GM23338 (cell line): ENCODE results near the gene HDHD5. TPM values are rescaled to one million over a fixed set of nuclear protein-coding genes. Genes with fewer than 3 reads are reported as not detected.

ENCODE experiments used
- ATAC-seq: fragments of 200-7000 bp; cut with Tn5 transposase; 3 replicates; pipeline ENCODE4 v1.9.1; 2020
- DNase-seq: peaks from one replicate; pipeline ENCODE4 v3.0.0-alpha.2; 2015; ENCODE audit warnings: low spot score
- H2AFZ ChIP-seq: fragments of 200-600 bp; sonication (generic); 2 replicates; pipeline ENCODE4 v1.8.0; 2016; ENCODE audit warnings: antibody characterized with exemption, mild to moderate bottlenecking, moderate library complexity
- H3F3A ChIP-seq: fragments of 200-600 bp; sonication (generic); replicated peaks from 2 replicates; pipeline ENCODE4 v1.8.0; 2017; ENCODE audit warnings: antibody characterized with exemption, mixed run types, low read depth
- H3K27ac ChIP-seq: fragments of 200-600 bp; sonication (generic); 2 replicates; pipeline ENCODE4 v1.6.1; 2016; ENCODE audit warnings: low read depth
- H3K27me3 ChIP-seq: fragments of 200-600 bp; sonication (generic); 2 replicates; pipeline ENCODE4 v1.8.0; 2016; ENCODE audit warnings: mild to moderate bottlenecking, mixed run types, moderate library complexity; ENCODE audit not compliant: insufficient read depth
- H3K36me3 ChIP-seq: fragments of 200-600 bp; sonication (generic); 2 replicates; pipeline ENCODE4 v1.8.0; 2016; ENCODE audit warnings: mild to moderate bottlenecking; ENCODE audit not compliant: insufficient read depth
- H3K4me1 ChIP-seq: fragments of 200-600 bp; sonication (generic); 2 replicates; pipeline ENCODE4 v1.8.0; 2016; ENCODE audit warnings: mild to moderate bottlenecking, moderate library complexity; ENCODE audit not compliant: insufficient read depth
- H3K4me2 ChIP-seq: fragments of 200-600 bp; sonication (generic); 2 replicates; pipeline ENCODE4 v1.7.1; 2017; ENCODE audit warnings: mixed run types
- H3K4me3 ChIP-seq: fragments of 200-600 bp; sonication (generic); 2 replicates; pipeline ENCODE4 v1.6.1; 2016; ENCODE audit warnings: mixed run types
- H3K79me2 ChIP-seq: fragments of 200-600 bp; sonication (generic); replicated peaks from 2 replicates; pipeline ENCODE4 v1.8.0; 2017; ENCODE audit warnings: mild to moderate bottlenecking; ENCODE audit not compliant: insufficient read depth
- H3K9me2 ChIP-seq: fragments of 200-600 bp; sonication (generic); 2 replicates; pipeline ENCODE4 v1.8.0; 2017; ENCODE audit not compliant: insufficient read depth
- H4K20me1 ChIP-seq: fragments of 200-600 bp; sonication (generic); replicated peaks from 2 replicates; pipeline ENCODE4 v1.8.0; 2017; ENCODE audit warnings: mild to moderate bottlenecking; ENCODE audit not compliant: insufficient read depth
- H3K27ac Mint-ChIP-seq: 2 replicates; pipeline ENCODE4 v1.8.0; 2020; ENCODE audit warnings: inconsistent platforms, mild to moderate bottlenecking, moderate library complexity, mixed read lengths
- H3K27me3 Mint-ChIP-seq: 3 replicates; pipeline ENCODE4 v1.8.0; 2022; ENCODE audit warnings: low read depth, mild to moderate bottlenecking, moderate library complexity, mixed read lengths, inconsistent platforms; ENCODE audit not compliant: insufficient read depth, poor library complexity
- H3K36me3 Mint-ChIP-seq: 3 replicates; pipeline ENCODE4 v1.8.0; 2021; ENCODE audit warnings: low read depth, mild to moderate bottlenecking, inconsistent platforms, moderate library complexity, mixed read lengths
- H3K4me1 Mint-ChIP-seq: 3 replicates; pipeline ENCODE4 v1.8.0; 2020; ENCODE audit warnings: mild to moderate bottlenecking, inconsistent platforms, mixed read lengths
- H3K4me3 Mint-ChIP-seq: 3 replicates; pipeline ENCODE4 v1.8.0; 2021; ENCODE audit warnings: moderate library complexity, mild to moderate bottlenecking, inconsistent platforms, mixed read lengths
- H3K9me3 Mint-ChIP-seq: 3 replicates; pipeline ENCODE4 v1.8.0; 2020; ENCODE audit warnings: moderate library complexity, mild to moderate bottlenecking, inconsistent platforms, mixed read lengths
- CREB1 ChIP-seq: fragments of 250-450 bp; sonication (Bioruptor Pico); IDR thresholded peaks from 2 replicates; pipeline ENCODE4 v1.5.0; 2020; ENCODE audit warnings: low read depth, mild to moderate bottlenecking, moderate library complexity
- EZH2 ChIP-seq: fragments of 200-600 bp; sonication (generic); IDR thresholded peaks from one replicate; pipeline ENCODE4 v1.8.0; 2017; ENCODE audit warnings: antibody characterized with exemption, mild to moderate bottlenecking, low read depth; ENCODE audit not compliant: unreplicated experiment
- EZH2phosphoT487 ChIP-seq: fragments of 200-600 bp; sonication (generic); IDR thresholded peaks from one replicate; pipeline ENCODE4 v1.8.1; 2018; ENCODE audit warnings: antibody characterized with exemption; ENCODE audit not compliant: unreplicated experiment
- NANOG ChIP-seq: IDR thresholded peaks from 2 replicates; pipeline ENCODE4 v1.6.1; 2016; ENCODE audit warnings: antibody characterized with exemption, borderline replicate concordance
- POLR2AphosphoS5 ChIP-seq: IDR thresholded peaks from 2 replicates; pipeline ENCODE4 v1.6.1; 2016; ENCODE audit warnings: antibody characterized with exemption, low read depth
- STAT1 ChIP-seq: IDR thresholded peaks from one replicate; pipeline ENCODE4 v1.6.1; 2016; ENCODE audit warnings: antibody characterized with exemption; ENCODE audit not compliant: unreplicated experiment
- ZNF114 ChIP-seq: fragments of 250-450 bp; sonication (Bioruptor Pico); IDR thresholded peaks from 2 replicates; pipeline ENCODE4 v1.5.0; 2020; ENCODE audit warnings: mild to moderate bottlenecking, moderate library complexity
- ZNF331 ChIP-seq: fragments of 250-450 bp; sonication (Bioruptor Pico); IDR thresholded peaks from 2 replicates; pipeline ENCODE4 v1.5.0; 2020; ENCODE audit warnings: low read depth, mild to moderate bottlenecking, moderate library complexity
- polyA plus RNA-seq: library from polyadenylated mRNA; unstranded; fragments of >200 nt; fragmentation: Nextera tagmentation; extraction: Ambion mirVana; gene quantifications from 2 replicates; pipeline ENCODE4 v1.2.1, GENCODE V29; 2016
- total RNA-seq: library from RNA; depleted of rRNA; stranded (reverse); fragments of >200 nt; shearing (Covaris generic); gene quantifications from 2 replicates; pipeline ENCODE4 v1.2.3, GENCODE V29; 2014
- TF ChIP-seq, protein P1 (sequence below): IDR thresholded peaks from 2 replicates; pipeline ENCODE4 v1.6.1; 2016; ENCODE audit warnings: antibody characterized with exemption
- TF ChIP-seq, protein P2 (sequence below), 2 experiments: fragments of 200-600 bp in 1 of 2; sonication (generic) in 1 of 2; conservative IDR thresholded peaks; 2 replicates each; pipeline versions ENCODE4 v1.5.1 to v1.6.1; 2016 to 2017; ENCODE audit warnings: antibody characterized with exemption in 2 of 2, low read depth in 2 of 2, mild to moderate bottlenecking in 2 of 2, moderate library complexity in 1 of 2
- TF ChIP-seq, protein P3 (sequence below): fragments of 250-450 bp; sonication (Bioruptor Pico); IDR thresholded peaks from 2 replicates; pipeline ENCODE4 v1.5.0; 2020; ENCODE audit warnings: mild to moderate bottlenecking, moderate library complexity

HDHD5 gene
- total and polyA plus RNA-seq, 2 experiments from 2014 or later, result 70.0 to 116 TPM

- peaks cover 19% of the 10 kb centered on the region for H3F3A ChIP-seq
- peak overlapping the region; percentile 72 for H3K4me3 ChIP-seq
- Mint-ChIP-seq H3K27ac (peak overlapping the region; percentile 96), H3K27me3 (peaks cover 8% of the 10 kb centered on the region), H3K4me3 (peak overlapping the region; percentile 82), H3K36me3 (no peaks in the 10 kb centered on the region), H3K9me3 (no peaks in the 10 kb centered on the region; the same call in 2 of the 3 replicates), H3K4me1 (peaks cover 17% of the 10 kb centered on the region)
- H3K4me2 ChIP-seq, result peak overlapping the region; percentile 80
- ATAC-seq, result peak; percentile 90
- H3K79me2 ChIP-seq, result no peaks in the 10 kb centered on the region
- H3K4me1 ChIP-seq, result peaks cover 10% of the 10 kb centered on the region
- no peaks in the 10 kb centered on the region for H3K27me3 ChIP-seq
- DNase-seq, result peak; percentile 95
- H4K20me1 ChIP-seq, result no peaks in the 10 kb centered on the region
- TF ChIP-seq CREB1 (peak; percentile 36; the same call in 1 of the 2 replicates), ZNF114 (0 out of 2 replicates have a peak, but pooled peaks have one; percentile 32), ZNF331 (CRISPR knock-in tag) (no peak), EZH2 (no peak), POLR2AphosphoS5 (peak; percentile 45)
- TF ChIP-seq, protein P1, sequence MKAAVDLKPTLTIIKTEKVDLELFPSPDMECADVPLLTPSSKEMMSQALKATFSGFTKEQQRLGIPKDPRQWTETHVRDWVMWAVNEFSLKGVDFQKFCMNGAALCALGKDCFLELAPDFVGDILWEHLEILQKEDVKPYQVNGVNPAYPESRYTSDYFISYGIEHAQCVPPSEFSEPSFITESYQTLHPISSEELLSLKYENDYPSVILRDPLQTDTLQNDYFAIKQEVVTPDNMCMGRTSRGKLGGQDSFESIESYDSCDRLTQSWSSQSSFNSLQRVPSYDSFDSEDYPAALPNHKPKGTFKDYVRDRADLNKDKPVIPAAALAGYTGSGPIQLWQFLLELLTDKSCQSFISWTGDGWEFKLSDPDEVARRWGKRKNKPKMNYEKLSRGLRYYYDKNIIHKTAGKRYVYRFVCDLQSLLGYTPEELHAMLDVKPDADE, result peak; percentile 42; the same call in 1 of the 2 replicates
- TF ChIP-seq, protein P2, sequence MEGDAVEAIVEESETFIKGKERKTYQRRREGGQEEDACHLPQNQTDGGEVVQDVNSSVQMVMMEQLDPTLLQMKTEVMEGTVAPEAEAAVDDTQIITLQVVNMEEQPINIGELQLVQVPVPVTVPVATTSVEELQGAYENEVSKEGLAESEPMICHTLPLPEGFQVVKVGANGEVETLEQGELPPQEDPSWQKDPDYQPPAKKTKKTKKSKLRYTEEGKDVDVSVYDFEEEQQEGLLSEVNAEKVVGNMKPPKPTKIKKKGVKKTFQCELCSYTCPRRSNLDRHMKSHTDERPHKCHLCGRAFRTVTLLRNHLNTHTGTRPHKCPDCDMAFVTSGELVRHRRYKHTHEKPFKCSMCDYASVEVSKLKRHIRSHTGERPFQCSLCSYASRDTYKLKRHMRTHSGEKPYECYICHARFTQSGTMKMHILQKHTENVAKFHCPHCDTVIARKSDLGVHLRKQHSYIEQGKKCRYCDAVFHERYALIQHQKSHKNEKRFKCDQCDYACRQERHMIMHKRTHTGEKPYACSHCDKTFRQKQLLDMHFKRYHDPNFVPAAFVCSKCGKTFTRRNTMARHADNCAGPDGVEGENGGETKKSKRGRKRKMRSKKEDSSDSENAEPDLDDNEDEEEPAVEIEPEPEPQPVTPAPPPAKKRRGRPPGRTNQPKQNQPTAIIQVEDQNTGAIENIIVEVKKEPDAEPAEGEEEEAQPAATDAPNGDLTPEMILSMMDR (conservative IDR thresholded peaks at IDR 0.05; ENCODE audit: low read depth in 2 of 2), result peak; percentile 73 to 81
- peak overlapping the region; percentile 92; the same call in 1 of the 2 replicates for H2AFZ ChIP-seq
- no peaks in the 10 kb centered on the region for H3K36me3 ChIP-seq
- no peaks in the 10 kb centered on the region for H3K9me2 ChIP-seq
- peak overlapping the region; percentile 95 for H3K27ac ChIP-seq
These were observed 12.3 kb upstream of the HDHD5 start for GRCh38 chr22:17171153-17172028.

DNA sequence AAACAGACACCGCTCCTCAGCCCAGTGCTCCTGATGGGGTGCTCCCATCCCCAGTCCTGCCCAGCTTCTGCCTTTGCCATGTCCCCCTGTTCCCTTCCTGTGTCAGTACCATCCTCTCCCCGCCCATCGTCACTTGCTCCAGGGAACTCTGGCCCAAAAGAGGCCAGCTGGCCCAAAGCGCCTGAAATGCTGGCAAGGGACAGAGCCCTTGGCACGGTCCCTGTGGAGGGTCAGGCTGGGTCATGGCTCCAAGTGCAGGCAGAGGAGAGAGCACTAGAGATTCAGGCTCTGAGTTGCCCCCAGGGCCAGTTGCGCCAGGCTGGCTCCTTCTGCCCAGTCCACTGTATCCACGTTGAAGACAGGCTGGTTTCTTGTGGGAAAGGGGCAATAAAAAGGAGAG is 8.4 kb upstream of the HDHD5 start:
- Histone ChIP-seq H3K4me1 (peaks cover 7% of the 10 kb centered on the region), H3F3A (peaks cover 9% of the 10 kb centered on the region; the same call in 1 of the 2 replicates), H3K4me2 (no peak overlapping the region), H3K9me2 (no peaks in the 10 kb centered on the region), H3K79me2 (no peaks in the 10 kb centered on the region), H3K4me3 (no peak overlapping the region), H3K27me3 (no peaks in the 10 kb centered on the region), H3K27ac (no peak overlapping the region), H4K20me1 (no peaks in the 10 kb centered on the region), H2AFZ (no peak overlapping the region), H3K36me3 (no peaks in the 10 kb centered on the region)
- no peaks in the 10 kb centered on the region for H3K36me3 Mint-ChIP-seq
- H3K4me1 Mint-ChIP-seq, result peaks cover 10% of the 10 kb centered on the region
- ATAC-seq (no peak), DNase-seq (no peak)
- H3K27ac Mint-ChIP-seq, result no peak overlapping the region
- no peaks in the 10 kb centered on the region for H3K9me3 Mint-ChIP-seq
- no peak overlapping the region for H3K4me3 Mint-ChIP-seq
- peaks cover 3% of the 10 kb centered on the region for H3K27me3 Mint-ChIP-seq
- TF ChIP-seq NANOG, result no peak
- no peak for TF ChIP-seq EZH2
- TF ChIP-seq, protein P3, sequence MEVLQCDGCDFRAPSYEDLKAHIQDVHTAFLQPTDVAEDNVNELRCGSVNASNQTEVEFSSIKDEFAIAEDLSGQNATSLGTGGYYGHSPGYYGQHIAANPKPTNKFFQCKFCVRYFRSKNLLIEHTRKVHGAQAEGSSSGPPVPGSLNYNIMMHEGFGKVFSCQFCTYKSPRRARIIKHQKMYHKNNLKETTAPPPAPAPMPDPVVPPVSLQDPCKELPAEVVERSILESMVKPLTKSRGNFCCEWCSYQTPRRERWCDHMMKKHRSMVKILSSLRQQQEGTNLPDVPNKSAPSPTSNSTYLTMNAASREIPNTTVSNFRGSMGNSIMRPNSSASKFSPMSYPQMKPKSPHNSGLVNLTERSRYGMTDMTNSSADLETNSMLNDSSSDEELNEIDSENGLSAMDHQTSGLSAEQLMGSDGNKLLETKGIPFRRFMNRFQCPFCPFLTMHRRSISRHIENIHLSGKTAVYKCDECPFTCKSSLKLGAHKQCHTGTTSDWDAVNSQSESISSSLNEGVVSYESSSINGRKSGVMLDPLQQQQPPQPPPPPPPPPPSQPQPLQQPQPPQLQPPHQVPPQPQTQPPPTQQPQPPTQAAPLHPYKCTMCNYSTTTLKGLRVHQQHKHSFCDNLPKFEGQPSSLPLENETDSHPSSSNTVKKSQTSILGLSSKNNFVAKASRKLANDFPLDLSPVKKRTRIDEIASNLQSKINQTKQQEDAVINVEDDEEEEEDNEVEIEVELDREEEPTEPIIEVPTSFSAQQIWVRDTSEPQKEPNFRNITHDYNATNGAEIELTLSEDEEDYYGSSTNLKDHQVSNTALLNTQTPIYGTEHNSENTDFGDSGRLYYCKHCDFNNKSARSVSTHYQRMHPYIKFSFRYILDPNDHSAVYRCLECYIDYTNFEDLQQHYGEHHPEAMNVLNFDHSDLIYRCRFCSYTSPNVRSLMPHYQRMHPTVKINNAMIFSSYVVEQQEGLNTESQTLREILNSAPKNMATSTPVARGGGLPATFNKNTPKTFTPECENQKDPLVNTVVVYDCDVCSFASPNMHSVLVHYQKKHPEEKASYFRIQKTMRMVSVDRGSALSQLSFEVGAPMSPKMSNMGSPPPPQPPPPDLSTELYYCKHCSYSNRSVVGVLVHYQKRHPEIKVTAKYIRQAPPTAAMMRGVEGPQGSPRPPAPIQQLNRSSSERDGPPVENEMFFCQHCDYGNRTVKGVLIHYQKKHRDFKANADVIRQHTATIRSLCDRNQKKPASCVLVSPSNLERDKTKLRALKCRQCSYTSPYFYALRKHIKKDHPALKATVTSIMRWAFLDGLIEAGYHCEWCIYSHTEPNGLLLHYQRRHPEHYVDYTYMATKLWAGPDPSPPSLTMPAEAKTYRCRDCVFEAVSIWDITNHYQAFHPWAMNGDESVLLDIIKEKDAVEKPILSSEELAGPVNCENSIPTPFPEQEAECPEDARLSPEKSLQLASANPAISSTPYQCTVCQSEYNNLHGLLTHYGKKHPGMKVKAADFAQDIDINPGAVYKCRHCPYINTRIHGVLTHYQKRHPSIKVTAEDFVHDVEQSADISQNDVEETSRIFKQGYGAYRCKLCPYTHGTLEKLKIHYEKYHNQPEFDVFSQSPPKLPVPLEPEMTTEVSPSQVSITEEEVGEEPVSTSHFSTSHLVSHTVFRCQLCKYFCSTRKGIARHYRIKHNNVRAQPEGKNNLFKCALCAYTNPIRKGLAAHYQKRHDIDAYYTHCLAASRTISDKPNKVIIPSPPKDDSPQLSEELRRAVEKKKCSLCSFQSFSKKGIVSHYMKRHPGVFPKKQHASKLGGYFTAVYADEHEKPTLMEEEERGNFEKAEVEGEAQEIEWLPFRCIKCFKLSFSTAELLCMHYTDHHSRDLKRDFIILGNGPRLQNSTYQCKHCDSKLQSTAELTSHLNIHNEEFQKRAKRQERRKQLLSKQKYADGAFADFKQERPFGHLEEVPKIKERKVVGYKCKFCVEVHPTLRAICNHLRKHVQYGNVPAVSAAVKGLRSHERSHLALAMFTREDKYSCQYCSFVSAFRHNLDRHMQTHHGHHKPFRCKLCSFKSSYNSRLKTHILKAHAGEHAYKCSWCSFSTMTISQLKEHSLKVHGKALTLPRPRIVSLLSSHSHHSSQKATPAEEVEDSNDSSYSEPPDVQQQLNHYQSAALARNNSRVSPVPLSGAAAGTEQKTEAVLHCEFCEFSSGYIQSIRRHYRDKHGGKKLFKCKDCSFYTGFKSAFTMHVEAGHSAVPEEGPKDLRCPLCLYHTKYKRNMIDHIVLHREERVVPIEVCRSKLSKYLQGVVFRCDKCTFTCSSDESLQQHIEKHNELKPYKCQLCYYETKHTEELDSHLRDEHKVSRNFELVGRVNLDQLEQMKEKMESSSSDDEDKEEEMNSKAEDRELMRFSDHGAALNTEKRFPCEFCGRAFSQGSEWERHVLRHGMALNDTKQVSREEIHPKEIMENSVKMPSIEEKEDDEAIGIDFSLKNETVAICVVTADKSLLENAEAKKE (CRISPR knock-in tag), result no peak
- no peak for TF ChIP-seq EZH2phosphoT487
- no peak for TF ChIP-seq ZNF114
- TF ChIP-seq CREB1, result no peak
- TF ChIP-seq STAT1, result no peak
- no peak for TF ChIP-seq ZNF331 (CRISPR knock-in tag)
